NB4 (cell line): ENCODE measurements around the gene GNAI2.
"Not testable (repeated sequence)": the region's sequence is repeated elsewhere in the genome, so short reads cannot be mapped to it uniquely, and the experiment has no call there.

Experiments used
- DNase-seq: peaks from one replicate; pipeline ENCODE4 v3.0.0; 2010; ENCODE audit warnings: low read depth
- H3K4me3 ChIP-seq: one replicate; pipeline ENCODE4 v1.5.1; 2011; ENCODE audit warnings: mild to moderate bottlenecking, low read depth, low read length, moderate library complexity
- MYC ChIP-seq: IDR thresholded peaks from 2 replicates; pipeline ENCODE4 v1.6.1; 2011; ENCODE audit warnings: low read depth, low read length
- POLR2A ChIP-seq: IDR thresholded peaks from 2 replicates; pipeline ENCODE4 v1.6.1; 2011; ENCODE audit warnings: mild to moderate bottlenecking; ENCODE audit not compliant: insufficient read length; ENCODE audit errors: extremely low read depth
- TF ChIP-seq, protein P1 (sequence below): IDR thresholded peaks from 2 replicates; pipeline ENCODE4 v1.6.1; 2011; ENCODE audit warnings: low read depth, low read length
- TF ChIP-seq, protein P2 (sequence below): IDR thresholded peaks from one replicate; pipeline ENCODE4 v1.5.1; 2012; ENCODE audit warnings: low read depth, low read length

Gene GNAI2

DNA sequence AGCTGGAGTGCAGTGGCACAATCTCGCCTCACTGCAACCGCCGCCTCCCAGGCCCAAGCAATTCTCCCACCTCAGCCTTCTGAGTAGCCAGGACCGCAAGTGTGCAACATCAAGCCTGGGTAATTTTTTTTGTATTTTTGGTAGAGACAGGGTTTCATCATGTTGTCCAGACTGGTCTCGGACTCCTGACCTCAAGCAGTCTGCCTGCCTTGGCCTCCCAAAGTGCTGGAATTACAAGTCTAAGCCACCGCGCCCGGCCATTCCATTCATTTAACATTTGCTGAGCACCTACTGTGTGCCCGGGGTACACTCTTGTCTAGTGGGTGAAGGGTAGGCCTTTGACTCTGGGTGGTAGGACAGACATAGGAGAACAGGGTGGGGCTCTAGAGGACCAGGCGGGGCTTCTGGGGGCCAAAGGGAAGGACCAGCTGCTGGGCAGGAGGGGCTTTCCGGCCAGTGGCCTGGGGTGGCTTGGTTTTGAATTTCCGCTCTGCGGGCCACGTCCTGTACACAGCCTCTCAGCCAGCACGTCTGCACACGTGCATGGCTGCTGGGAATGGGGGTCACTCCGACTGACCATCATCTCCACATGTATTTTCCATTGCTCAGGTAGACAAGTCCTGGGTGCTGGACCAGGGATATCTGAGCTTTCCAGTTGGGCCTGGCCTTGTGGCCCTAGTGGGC, 28.5 kb upstream of the GNAI2 start:
- no peak overlapping the region for H3K4me3 ChIP-seq
- TF ChIP-seq POLR2A (no peak), MYC (no peak)
- TF ChIP-seq, protein P1, sequence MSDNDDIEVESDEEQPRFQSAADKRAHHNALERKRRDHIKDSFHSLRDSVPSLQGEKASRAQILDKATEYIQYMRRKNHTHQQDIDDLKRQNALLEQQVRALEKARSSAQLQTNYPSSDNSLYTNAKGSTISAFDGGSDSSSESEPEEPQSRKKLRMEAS = no peak
- TF ChIP-seq, protein P2, sequence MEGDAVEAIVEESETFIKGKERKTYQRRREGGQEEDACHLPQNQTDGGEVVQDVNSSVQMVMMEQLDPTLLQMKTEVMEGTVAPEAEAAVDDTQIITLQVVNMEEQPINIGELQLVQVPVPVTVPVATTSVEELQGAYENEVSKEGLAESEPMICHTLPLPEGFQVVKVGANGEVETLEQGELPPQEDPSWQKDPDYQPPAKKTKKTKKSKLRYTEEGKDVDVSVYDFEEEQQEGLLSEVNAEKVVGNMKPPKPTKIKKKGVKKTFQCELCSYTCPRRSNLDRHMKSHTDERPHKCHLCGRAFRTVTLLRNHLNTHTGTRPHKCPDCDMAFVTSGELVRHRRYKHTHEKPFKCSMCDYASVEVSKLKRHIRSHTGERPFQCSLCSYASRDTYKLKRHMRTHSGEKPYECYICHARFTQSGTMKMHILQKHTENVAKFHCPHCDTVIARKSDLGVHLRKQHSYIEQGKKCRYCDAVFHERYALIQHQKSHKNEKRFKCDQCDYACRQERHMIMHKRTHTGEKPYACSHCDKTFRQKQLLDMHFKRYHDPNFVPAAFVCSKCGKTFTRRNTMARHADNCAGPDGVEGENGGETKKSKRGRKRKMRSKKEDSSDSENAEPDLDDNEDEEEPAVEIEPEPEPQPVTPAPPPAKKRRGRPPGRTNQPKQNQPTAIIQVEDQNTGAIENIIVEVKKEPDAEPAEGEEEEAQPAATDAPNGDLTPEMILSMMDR = no peak
- no peak for DNase-seq

DNA sequence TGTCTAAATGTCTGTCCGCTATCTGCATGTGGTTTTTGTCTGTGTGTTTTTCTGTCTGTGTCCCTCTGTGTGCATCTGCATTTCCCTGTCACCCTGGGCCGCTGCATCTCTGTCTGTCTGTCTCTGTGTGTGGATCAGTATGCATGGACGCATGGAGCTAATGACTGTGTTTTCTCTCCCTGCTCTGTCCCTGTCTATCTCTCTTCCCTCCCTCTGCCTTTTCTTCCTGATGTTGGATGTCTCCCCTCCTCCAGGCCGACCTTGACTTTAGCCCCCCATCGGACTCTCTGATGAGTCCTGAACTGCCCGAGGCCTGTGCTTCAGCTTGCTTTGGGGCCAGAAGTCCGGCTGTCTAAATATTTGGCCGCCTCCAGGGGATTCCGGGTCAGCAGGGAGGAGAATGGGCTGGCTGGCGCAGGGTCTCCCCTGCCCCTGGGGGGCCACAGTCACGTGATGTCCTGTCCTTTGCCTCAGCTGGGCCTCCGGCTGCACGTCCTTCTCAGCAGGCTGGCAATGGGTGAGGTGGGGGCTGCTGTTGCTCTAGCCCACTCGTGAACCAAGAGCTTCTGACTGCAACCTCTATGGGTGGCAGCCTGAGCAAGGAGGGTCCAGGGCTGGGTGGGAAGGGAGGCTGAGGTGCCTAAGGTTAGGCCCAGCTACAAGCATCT, 27.2 kb upstream of the GNAI2 start:
- TF ChIP-seq POLR2A (no peak), MYC (no peak)
- TF ChIP-seq, protein P1 = no peak
- TF ChIP-seq, protein P2 = no peak
- H3K4me3 ChIP-seq = no peak overlapping the region
- no peak for DNase-seq

DNA sequence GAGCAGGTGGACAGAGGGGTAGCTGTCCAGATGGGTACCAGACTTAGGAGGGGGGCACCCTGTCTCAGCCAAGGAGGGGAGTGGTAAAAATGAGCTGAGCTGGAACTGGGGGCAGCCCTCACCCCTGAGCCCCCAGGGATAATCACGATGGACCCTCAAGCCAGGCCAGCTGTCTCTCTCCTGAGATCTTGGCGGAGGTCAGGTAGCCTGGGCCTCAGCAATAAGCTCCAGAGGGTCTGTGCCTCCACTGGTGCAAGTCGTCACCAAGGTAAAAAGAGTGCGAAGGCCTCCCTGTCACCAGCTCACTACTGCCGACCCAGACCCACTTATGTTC, 25.9 kb upstream of the GNAI2 start:
- TF ChIP-seq POLR2A (no peak), MYC (no peak)
- TF ChIP-seq, protein P1 = no peak
- TF ChIP-seq, protein P2 = no peak
- DNase-seq = no peak
- H3K4me3 ChIP-seq = no peak overlapping the region

DNA sequence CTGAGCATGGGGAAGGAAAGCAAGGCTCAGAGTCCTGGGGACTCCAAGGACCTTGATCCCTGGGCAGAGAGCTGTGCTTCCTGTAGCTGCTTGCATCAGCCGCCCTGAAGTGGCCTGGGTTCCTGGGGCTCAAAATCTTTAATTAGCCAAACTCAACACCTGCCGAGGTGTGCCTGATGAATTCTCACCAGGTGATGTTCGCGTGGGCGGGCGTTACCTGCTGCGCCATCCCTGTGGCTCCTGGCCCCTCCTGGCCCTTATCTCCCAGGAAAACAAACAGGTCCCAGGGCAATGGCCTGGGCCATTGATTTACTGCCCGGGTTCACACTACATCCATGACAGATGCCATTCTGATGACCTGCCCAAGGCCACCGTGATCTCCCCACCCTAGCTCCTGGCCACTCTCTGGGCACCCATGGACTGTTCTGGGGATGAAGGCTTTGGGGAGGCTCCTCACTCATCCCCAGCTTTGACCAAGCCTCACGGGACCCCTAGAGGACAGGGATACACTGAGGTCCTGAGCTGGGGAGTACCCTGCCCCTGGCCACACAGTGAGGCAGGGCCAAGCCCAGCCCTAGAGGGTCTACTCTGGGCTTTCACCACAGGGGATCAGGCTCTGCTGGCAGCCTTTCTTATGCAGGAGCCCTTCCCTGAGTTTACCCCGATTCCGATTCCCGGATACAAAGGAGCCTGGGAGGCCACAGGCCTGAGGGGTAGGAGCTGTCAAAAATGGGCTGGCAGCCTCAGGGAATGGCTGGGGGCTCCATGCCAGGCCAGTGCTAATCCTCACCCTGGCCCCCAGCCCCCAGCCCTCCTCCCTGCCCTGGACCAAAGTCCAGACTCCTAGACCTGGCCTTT, 25.3 kb upstream of the GNAI2 start:
- TF ChIP-seq, protein P2 = no peak
- no peak for TF ChIP-seq MYC
- TF ChIP-seq, protein P1 = no peak
- TF ChIP-seq POLR2A = no peak
- DNase-seq = no peak
- no peak overlapping the region for H3K4me3 ChIP-seq

DNA sequence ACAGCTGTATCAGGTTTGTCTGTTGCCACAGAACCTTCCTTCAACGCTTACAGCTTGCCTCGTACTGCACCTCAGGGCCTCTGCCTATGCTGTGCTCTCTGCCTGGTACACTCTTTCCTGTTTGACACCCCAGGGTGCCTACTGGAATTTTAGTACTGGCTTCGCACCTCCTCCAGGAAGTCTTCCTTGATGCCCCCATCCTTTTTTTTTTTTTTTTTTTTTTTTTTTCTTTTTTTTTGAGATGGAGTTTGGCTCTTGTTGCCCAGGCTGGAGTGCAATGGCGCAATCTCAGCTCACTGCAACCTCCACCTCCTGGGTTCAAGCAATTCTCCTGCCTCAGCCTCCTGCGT, 24.7 kb upstream of the GNAI2 start:
- not testable (repeated sequence) for DNase-seq, H3K4me3 ChIP-seq

DNA sequence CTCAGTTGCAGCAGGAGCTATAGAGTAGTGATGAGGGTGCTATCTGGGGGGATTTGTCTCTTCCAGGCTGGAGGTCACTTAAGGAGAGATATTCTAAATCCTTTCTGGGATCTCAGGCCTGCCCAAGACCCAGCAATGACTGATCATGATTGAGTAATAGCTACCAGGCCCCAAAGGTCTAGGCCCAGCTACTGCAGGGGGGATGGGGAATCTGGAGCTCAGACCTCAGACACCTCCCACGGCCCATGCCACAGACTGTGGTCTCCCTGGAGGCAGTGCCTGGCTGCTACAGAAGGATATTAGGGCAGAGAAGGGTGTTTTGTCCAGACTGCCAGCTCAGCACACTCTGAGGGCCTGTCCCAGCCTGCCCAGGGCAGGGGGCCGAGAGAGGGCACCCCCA, 24.1 kb upstream of the GNAI2 start:
- TF ChIP-seq, protein P1 = no peak
- TF ChIP-seq, protein P2 = no peak
- TF ChIP-seq MYC = no peak
- no peak for TF ChIP-seq POLR2A
- no peak overlapping the region for H3K4me3 ChIP-seq
- peak; percentile 93 for DNase-seq
